GM12878 (cell line): ENCODE data around the gene CEP128. TPM values are rescaled to one million over a fixed set of nuclear protein-coding genes. Genes with fewer than 3 reads are reported as not detected.

Experiments used
- ATAC-seq: fragments of 200-7000 bp; cut with Tn5 transposase; 3 replicates; pipeline ENCODE4 v1.9.1; 2020; ENCODE audit warnings: mild to moderate bottlenecking, moderate library complexity
- BruUV-seq: library from RNA; stranded (reverse); fragments of 400-500 nt; replicated peaks from 2 replicates; lab custom pipeline; 2021; lab: Mats Ljungman, UMichigan
- CTCF ChIA-PET: fragments of 300-600 bp; sonication (Branson Sonifier 250); formaldehyde crosslinking; extraction: SDS; loops from one replicate; lab custom pipeline; 2021; ENCODE audit warnings: inconsistent platforms; lab: Yijun Ruan, JAX
- POLR2A ChIA-PET: fragments of 350-600 bp; formaldehyde crosslinking; extraction: SDS; loops from one replicate; lab custom pipeline; 2021; ENCODE audit warnings: inconsistent platforms; lab: Charles Lee
- RAD21 ChIA-PET: fragments of 300-600 bp; sonication (Branson Sonifier 250); formaldehyde crosslinking; loops from one replicate; lab custom pipeline; 2023; ENCODE audit warnings: antibody characterized with exemption; ENCODE audit not compliant: unreplicated experiment; lab: Charles Lee
- SMC1A ChIA-PET: fragments of 300-600 bp; sonication (Branson Sonifier 250); formaldehyde crosslinking; loops from one replicate; lab custom pipeline; 2023; ENCODE audit not compliant: unreplicated experiment, uncharacterized antibody; lab: Charles Lee
- DNase-seq: peaks from one replicate; pipeline ENCODE4 v3.0.0-alpha.2; 2011; ENCODE audit warnings: low read depth, low spot score
- FAIRE-seq: peaks from 3 replicates; lab custom pipeline; 2011; peaks lifted over from hg19 to GRCh38; lab: Jason Lieb, UNC
- H2AFZ ChIP-seq: 2 replicates; pipeline ENCODE4 v1.6.0; 2011; ENCODE audit warnings: low read depth, low read length, control low read depth; ENCODE audit not compliant: control insufficient read depth
- H3K27ac ChIP-seq: 2 replicates; pipeline ENCODE4 v1.5.1; 2011; ENCODE audit warnings: control low read depth; ENCODE audit not compliant: control insufficient read depth, insufficient read depth
- H3K27me3 ChIP-seq, 2 experiments: replicated peaks in 1 of 2; 2 replicates each; pipeline versions ENCODE4 v1.6.0 to v1.6.1; 2011; ENCODE audit warnings: low read length in 1 of 2; ENCODE audit not compliant: control insufficient read depth in 2 of 2, insufficient read depth in 2 of 2
- H3K36me3 ChIP-seq, 2 experiments: 2 replicates each; pipeline ENCODE4 v1.5.1; 2011; ENCODE audit warnings: low read length in 1 of 2; ENCODE audit not compliant: control insufficient read depth in 2 of 2, insufficient read depth in 2 of 2
- H3K4me1 ChIP-seq: 2 replicates; pipeline ENCODE4 v1.6.1; 2011; ENCODE audit warnings: mild to moderate bottlenecking, low read length, moderate library complexity, mixed read lengths; ENCODE audit not compliant: control insufficient read depth, insufficient read depth
- H3K4me2 ChIP-seq: 2 replicates; pipeline ENCODE4 v1.6.0; 2011; ENCODE audit warnings: control low read depth; ENCODE audit not compliant: control insufficient read depth, insufficient read depth
- H3K4me3 ChIP-seq: fragments of 200-600 bp; sonication (generic); 2 replicates; pipeline ENCODE4 v1.5.1; 2016
- H3K79me2 ChIP-seq: 2 replicates; pipeline ENCODE4 v1.6.0; 2011; ENCODE audit warnings: low read length; ENCODE audit not compliant: control insufficient read depth, insufficient read depth
- H3K9ac ChIP-seq: 2 replicates; pipeline ENCODE4 v1.8.0; 2011; ENCODE audit warnings: low read length, control low read depth, mixed read lengths; ENCODE audit not compliant: control insufficient read depth, insufficient read depth
- H3K9me3 ChIP-seq: replicated peaks from 3 replicates; pipeline ENCODE4 v1.5.1; 2011; ENCODE audit warnings: mild to moderate bottlenecking, low read length; ENCODE audit not compliant: control insufficient read depth, insufficient read depth
- H4K20me1 ChIP-seq: 2 replicates; pipeline ENCODE4 v1.6.0; 2011; ENCODE audit not compliant: control insufficient read depth, insufficient read depth
- BMI1 ChIP-seq: fragments of 450-650 bp; IDR thresholded peaks from 2 replicates; pipeline ENCODE4 v1.6.1; 2016; ENCODE audit warnings: mild to moderate bottlenecking, moderate library complexity, borderline replicate concordance
- DPF2 ChIP-seq: fragments of 450-650 bp; IDR thresholded peaks from 2 replicates; pipeline ENCODE4 v1.6.1; 2017; ENCODE audit warnings: mild to moderate bottlenecking
- EZH2 ChIP-seq: IDR thresholded peaks from 2 replicates; pipeline ENCODE4 v1.6.1; 2012; ENCODE audit warnings: low read depth, mild to moderate bottlenecking, control low read depth, inconsistent platforms, low read length, borderline replicate concordance; ENCODE audit not compliant: control insufficient read depth
- FOXM1 ChIP-seq: IDR thresholded peaks from 2 replicates; pipeline ENCODE4 v1.6.1; 2012; ENCODE audit warnings: low read depth, mild to moderate bottlenecking, inconsistent platforms, low read length, moderate library complexity
- HDAC2 ChIP-seq: fragments of 200-600 bp; sonication (generic); IDR thresholded peaks from 2 replicates; pipeline ENCODE4 v1.6.1; 2017
- MTA2 ChIP-seq: fragments of 450-650 bp; IDR thresholded peaks from 2 replicates; pipeline ENCODE4 v1.6.1; 2016; ENCODE audit warnings: low read depth, mild to moderate bottlenecking, moderate library complexity
- MYC ChIP-seq: IDR thresholded peaks from 2 replicates; pipeline ENCODE4 v1.6.1; 2011; ENCODE audit warnings: mild to moderate bottlenecking, low read length, moderate library complexity, inconsistent platforms; ENCODE audit not compliant: insufficient read depth, insufficient replicate concordance, insufficient read length, severe bottlenecking
- NFXL1 ChIP-seq: fragments of 450-650 bp; IDR thresholded peaks from 2 replicates; pipeline ENCODE4 v1.6.1; 2017; ENCODE audit warnings: antibody characterized with exemption, mild to moderate bottlenecking, borderline replicate concordance
- POLR2A ChIP-seq: IDR thresholded peaks from 2 replicates; pipeline ENCODE4 v1.6.1; 2011; ENCODE audit warnings: low read depth, mild to moderate bottlenecking, low read length
- RAD21 ChIP-seq: IDR thresholded peaks from 2 replicates; pipeline ENCODE4 v1.6.1; 2011; ENCODE audit warnings: mild to moderate bottlenecking, low read depth, low read length, moderate library complexity; ENCODE audit not compliant: insufficient read depth
- SRF ChIP-seq, 2 experiments: IDR thresholded peaks; 2 replicates each; pipeline ENCODE4 v1.6.1; 2011; ENCODE audit warnings: low read depth in 2 of 2, low read length in 2 of 2, mild to moderate bottlenecking in 1 of 2, moderate library complexity in 1 of 2
- WGBS: methylation state at CpG from one replicate; pipeline ENCODE4 v1.1.6; 2016; ENCODE audit warnings: low lambda C conversion rate; ENCODE audit not compliant: insufficient replicate concordance, insufficient coverage; ENCODE audit errors: missing lambda C conversion rate; 5-methylcytosine and 5-hydroxymethylcytosine counted together
- in situ Hi-C: fragments of 300-500 bp; cut with MboI; formaldehyde crosslinking; loops from 9 replicates; pipeline ENCODE4 v1.14.3; 2018; ENCODE audit warnings: mixed read lengths
- intact Hi-C: fragments of 100-400 bp; cut with micrococcal nuclease; formaldehyde crosslinking; loops from one replicate; pipeline ENCODE4 v1.14.2; 2022; ENCODE audit not compliant: unreplicated experiment
- polyA plus RNA-seq, 11 experiments: library from polyadenylated mRNA; depleted of rRNA in 4 of 11; unstranded in 6 of 11; stranded (reverse) in 5 of 11; fragments of >200 nt; fragmentation: Nextera tagmentation in 4 of 11; fragmentation: Illumina TruSeq in 1 of 11; extraction: Ambion mirVana in 4 of 11; extraction: Trizol in 1 of 11; gene quantifications; 1 replicate in 1 of 11; 2 replicates in 10 of 11; pipeline versions ENCODE4 v1.2.1 to v1.2.3, GENCODE V29; 2011 to 2016; ENCODE audit warnings: inconsistent platforms in 2 of 11, missing spikeins in 2 of 11, low read depth in 1 of 11
- total RNA-seq, 4 experiments: library from RNA; depleted of rRNA in 3 of 4; stranded (reverse); fragments of >200 nt in 3 of 4; fragmentation: Illumina TruSeq in 1 of 4; extraction: Trizol in 1 of 4; gene quantifications; 2 replicates each; pipeline versions ENCODE4 v1.2.1 to v1.2.3, GENCODE V29; 2013 to 2021
- TF ChIP-seq, protein P1 (sequence below): fragments of 450-650 bp; IDR thresholded peaks from 2 replicates; pipeline ENCODE4 v1.6.1; 2014; ENCODE audit warnings: mild to moderate bottlenecking

Gene CEP128
- total and polyA plus RNA-seq, 10 of the 15 experiments (the other 5 are each of a cell fraction or from before 2014, with no cell fraction given), result 1.1 to 6.7 (median 3.4) TPM

DNA sequence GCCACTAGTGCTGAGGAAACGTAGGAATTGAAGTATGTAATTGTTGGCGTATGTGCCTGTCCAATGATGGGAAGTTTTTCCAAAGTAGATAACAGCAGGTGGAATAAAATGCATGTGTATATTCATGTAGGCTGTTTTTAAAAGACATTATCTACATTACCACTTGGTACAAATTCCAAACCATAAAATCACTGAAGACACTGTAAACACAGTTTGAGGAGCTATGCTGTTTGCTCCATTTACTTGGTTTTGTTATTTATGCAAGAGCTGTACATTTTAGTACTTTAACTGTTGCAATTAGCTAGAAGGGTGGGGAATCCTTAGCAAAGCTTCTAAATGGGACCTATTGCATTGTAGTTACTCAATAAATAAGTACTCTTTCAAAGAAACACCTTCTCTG, 455.8 kb downstream of the CEP128 start:
- Histone ChIP-seq H3K9me3 (no peaks in the 10 kb centered on the region), H2AFZ (no peak overlapping the region), H3K36me3 (no peaks in the 10 kb centered on the region), H4K20me1 (no peaks in the 10 kb centered on the region), H3K79me2 (no peaks in the 10 kb centered on the region), H3K4me2 (no peak overlapping the region), H3K27ac (no peak overlapping the region), H3K4me3 (no peak overlapping the region), H3K4me1 (no peaks in the 10 kb centered on the region), H3K9ac (no peak overlapping the region), H3K27me3 (no peaks in the 10 kb centered on the region)
- CTCF ChIA-PET, result no interaction called here
- RAD21 ChIA-PET, result no interaction called here
- in situ Hi-C loops, result no loop called here
- FAIRE-seq (no peak), ATAC-seq (no peak), DNase-seq (no peak)
- WGBS, result 71% methylated on average over 2 of the region's 2 CpGs
- intact Hi-C loops, result no loop called here
- TF ChIP-seq EZH2, result no peak
- TF ChIP-seq, protein P1, sequence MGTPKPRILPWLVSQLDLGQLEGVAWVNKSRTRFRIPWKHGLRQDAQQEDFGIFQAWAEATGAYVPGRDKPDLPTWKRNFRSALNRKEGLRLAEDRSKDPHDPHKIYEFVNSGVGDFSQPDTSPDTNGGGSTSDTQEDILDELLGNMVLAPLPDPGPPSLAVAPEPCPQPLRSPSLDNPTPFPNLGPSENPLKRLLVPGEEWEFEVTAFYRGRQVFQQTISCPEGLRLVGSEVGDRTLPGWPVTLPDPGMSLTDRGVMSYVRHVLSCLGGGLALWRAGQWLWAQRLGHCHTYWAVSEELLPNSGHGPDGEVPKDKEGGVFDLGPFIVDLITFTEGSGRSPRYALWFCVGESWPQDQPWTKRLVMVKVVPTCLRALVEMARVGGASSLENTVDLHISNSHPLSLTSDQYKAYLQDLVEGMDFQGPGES, result no peak
- TF ChIP-seq MYC, result no peak
- no peak for TF ChIP-seq HDAC2
- no peak for TF ChIP-seq NFXL1
- TF ChIP-seq DPF2, result no peak
- no peak for TF ChIP-seq RAD21
- no peak for TF ChIP-seq MTA2
- TF ChIP-seq SRF (IDR thresholded peaks at IDR 0.05; ENCODE audit: low read depth in 2 of 2, low read length in 2 of 2), result no peak
- TF ChIP-seq POLR2A, result no peak
- TF ChIP-seq BMI1, result no peak
- TF ChIP-seq FOXM1, result no peak
- SMC1A ChIA-PET, result no interaction called here
- POLR2A ChIA-PET, result no interaction called here
- BruUV-seq, result no TSS peak
